ENCODE data around the gene MRPS5.

Gene MRPS5

DNA sequence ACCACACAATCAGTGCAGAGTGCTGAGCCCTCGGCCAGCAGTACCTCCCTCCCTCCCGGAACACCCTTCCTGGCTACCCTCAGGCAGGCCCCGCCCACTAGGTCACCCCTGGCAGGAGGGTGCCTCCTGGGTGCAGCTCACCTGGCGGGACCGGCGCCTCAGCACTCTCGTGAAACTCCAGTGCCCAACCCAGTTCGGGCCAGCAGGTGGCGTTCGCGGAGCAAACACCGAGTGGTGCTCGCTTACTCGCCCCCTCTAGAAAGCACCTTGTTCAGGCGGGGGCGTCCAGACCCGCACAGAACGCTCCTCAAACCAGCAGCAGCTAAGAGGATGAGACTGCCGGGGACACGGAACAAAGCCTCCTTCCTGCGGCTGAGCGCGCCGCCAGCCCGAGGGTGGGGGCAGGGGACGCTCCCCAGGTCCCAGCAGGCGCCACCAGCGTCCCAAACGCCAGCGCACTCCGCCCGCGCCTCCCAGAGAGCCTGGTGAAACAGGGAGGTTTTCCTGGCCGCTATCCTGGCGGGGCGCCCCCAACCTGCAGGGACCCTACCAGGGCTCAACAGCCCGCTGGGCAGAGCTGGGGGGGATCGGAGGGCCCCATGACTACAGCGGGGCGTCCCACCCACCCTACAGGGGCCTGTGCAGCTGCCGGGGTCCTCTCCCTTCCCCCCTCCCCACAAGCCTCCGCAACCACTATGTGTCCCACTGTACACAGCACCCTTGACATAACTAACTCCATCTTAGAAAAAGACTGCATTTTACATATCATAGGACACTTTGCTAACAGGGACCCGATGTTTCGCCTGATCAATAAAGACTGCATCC is 44.7 kb downstream of the MRPS5 start:
- in situ Hi-C loops (cut with MboI; ENCODE audit: low sequenced_read_pairs): no loop called here
- Histone ChIP-seq H3K9me3 (no peaks in the 10 kb centered on the region), H3K4me1 (peaks cover 21% of the 10 kb centered on the region), H3K36me3 (replicated peaks) (no peaks in the 10 kb centered on the region), H3K27me3 (ENCODE audit: low read depth) (no peaks in the 10 kb centered on the region), H3K4me3 (peak overlapping the region; percentile 34)
- peak; percentile 51 to 92 for DNase-seq (ENCODE audit: low spot score in 2 of 2)

DNA sequence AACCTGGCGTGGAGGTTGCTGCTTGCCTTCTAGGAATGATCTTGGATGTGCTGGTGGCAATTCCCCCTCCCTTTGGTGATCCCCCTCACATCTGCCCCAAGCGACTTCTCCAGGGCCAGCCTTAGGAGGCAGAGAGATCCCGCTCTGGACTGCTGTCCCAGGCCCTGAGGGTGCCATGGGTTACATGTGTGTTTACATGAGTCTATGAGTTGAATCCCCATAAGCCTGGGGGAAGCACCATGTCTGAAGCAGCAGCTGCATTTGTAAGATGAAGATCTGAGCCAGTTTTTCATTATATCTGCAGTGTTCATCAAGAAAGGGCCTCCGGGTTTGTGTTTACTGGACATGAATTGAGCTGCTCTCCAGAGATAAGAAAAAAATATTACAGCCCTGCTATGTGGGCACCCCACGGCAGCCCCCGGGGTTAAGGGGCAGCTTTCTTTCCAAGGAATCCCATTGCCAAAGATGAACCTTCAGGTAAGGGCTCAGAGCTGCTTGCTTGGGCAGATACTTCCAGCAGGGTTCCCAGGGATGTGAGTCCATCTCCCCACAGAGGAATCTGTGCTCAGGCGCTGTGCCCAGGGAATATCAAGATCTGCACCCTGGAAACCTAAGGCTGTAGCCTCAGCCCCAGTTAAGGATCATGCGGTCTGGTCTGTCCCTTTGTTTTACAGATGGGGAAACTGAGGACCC is 46.0 kb downstream of the MRPS5 start:
- Histone ChIP-seq H3K27me3 (ENCODE audit: low read depth) (peaks cover 4% of the 10 kb centered on the region; the same call in 1 of the 2 replicates), H3K4me3 (no peak overlapping the region), H3K36me3 (replicated peaks) (no peaks in the 10 kb centered on the region), H3K4me1 (peaks cover 21% of the 10 kb centered on the region), H3K9me3 (no peaks in the 10 kb centered on the region)
- DNase-seq (ENCODE audit: low spot score in 2 of 2): no peak
- in situ Hi-C loops (cut with MboI; ENCODE audit: low sequenced_read_pairs): no loop called here

DNA sequence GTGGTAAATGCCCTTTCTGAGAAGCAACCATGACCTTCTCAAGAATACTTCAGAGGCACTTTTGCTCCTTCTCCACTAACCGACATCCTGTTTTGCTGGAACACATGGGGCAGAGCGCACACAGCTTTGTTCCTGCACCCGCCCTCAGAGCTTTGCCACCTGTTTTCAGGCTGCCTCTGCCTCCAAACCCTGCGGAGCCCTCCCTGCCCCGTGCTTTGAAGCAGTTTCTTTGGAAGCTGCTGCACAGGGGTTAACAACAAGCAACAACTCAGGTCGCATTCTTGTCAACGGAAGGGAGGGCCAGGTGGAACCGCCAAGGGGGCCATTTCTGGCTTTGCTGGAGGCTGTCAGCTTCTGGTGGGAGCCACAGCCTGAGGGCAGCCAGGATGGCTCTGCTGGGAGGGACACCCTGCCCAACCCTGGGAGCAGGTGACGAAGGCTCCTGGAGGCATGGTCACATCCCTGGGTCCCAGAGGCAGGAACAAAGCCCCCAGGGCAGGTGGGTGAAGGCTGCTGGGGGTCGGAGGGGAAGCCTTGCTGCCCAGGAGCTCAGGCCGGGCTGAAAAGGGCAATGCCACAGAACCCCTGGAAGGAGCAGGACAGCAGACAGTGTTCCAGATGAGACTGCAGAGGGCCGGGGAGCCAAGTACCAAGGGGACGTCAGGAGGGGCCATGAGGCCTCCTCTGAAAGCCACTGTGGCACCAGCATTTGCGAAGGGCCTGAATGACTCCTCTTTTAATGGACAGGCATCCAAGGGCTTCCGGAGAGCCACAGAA is 46.8 kb downstream of the MRPS5 start:
- in situ Hi-C loops (cut with MboI; ENCODE audit: low sequenced_read_pairs): no loop called here
- Histone ChIP-seq H3K4me3 (no peak overlapping the region), H3K4me1 (peaks cover 18% of the 10 kb centered on the region), H3K9me3 (no peaks in the 10 kb centered on the region), H3K36me3 (replicated peaks) (no peaks in the 10 kb centered on the region), H3K27me3 (ENCODE audit: low read depth) (peaks cover 4% of the 10 kb centered on the region; the same call in 1 of the 2 replicates)
- no peak for DNase-seq (ENCODE audit: low spot score in 2 of 2)

DNA sequence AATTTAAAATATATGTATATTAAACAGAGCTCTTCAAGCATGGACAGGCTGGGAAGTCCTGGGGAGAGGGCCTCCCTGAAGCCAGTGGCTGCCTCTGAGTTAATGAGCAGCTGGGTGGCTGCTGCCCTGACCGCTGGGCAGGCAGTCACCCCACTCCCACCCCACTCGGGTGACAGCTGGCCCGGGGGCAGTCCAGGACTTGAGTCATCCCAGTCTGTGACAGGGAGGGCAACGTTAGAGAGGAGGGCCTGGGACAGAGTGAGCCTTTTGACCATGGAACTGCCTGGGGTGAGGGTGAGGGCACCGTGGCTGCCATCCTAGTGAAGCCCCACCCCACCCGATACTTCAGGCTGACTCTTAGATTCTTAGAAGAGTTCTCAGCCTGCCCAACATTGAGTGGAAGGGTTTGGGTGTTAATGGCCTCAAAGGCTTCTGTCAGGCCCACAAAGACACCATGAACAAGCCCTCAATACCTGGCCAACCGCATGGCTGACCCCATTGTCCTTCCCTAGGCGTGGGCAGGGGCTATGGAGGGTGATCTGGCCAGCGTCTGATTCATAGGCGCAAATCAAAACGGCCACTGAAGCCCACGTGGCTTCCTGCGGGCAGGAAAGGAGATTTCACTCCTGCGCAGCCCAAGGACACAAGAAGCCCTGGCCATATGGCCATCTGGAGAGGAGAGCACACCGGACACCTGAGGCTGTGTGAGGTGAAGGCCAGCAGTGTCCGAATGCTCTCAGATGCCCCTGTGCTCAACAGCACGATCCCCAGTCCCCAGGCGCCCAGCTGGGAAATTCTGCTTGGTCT is 47.5 kb downstream of the MRPS5 start:
- Histone ChIP-seq H3K36me3 (replicated peaks) (no peaks in the 10 kb centered on the region), H3K27me3 (ENCODE audit: low read depth) (peaks cover 4% of the 10 kb centered on the region; the same call in 1 of the 2 replicates), H3K9me3 (no peaks in the 10 kb centered on the region), H3K4me1 (peaks cover 10% of the 10 kb centered on the region), H3K4me3 (no peak overlapping the region)
- DNase-seq (ENCODE audit: low spot score in 2 of 2): no peak
- in situ Hi-C loops (cut with MboI; ENCODE audit: low sequenced_read_pairs): no loop called here

DNA sequence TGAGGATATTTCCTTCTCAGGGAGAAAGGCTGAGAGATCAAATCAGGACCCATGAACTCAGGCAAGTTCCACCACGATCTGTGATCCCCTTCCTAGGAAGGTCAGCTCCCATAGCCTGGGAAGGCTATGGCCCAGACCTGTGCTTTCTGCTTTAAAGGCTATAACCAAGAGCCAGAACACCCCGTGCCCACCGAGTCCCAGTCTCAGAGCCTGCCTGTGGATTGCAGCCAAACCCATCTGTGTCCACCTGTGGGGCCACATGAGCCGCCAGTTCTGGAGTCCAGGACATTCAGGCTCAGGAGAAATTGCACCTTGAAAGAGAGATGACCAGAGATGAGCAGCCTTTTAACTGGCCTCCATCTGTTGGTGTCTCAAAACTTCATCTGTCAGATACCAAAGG is 49.2 kb downstream of the MRPS5 start:
- no peak for DNase-seq (ENCODE audit: low spot score in 2 of 2)
- Histone ChIP-seq H3K36me3 (replicated peaks) (no peaks in the 10 kb centered on the region), H3K9me3 (no peaks in the 10 kb centered on the region), H3K4me1 (no peaks in the 10 kb centered on the region; the same call in 1 of the 2 replicates), H3K4me3 (no peak overlapping the region), H3K27me3 (ENCODE audit: low read depth) (peaks cover 4% of the 10 kb centered on the region; the same call in 1 of the 2 replicates)
- in situ Hi-C loops (cut with MboI; ENCODE audit: low sequenced_read_pairs): no loop called here

DNA sequence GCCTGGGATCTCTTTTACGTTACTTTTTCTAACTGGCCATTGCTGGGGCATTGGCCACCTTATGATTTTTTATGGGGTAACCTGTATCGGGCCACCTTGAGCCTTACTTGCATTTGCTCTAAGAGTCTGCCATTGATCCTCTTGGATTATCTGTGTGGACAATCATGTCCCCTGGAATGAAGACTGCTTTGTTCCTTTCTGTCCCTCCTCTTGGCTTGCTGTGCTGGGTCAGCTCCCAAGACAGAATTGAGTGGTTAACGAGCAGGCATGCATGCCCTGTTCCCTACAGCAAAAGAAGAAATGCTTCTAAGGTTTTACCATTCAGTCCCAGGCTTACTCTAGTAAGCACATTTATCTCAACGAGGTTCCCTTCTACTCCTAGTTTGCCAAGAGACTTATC is 49.8 kb downstream of the MRPS5 start:
- in situ Hi-C loops (cut with MboI; ENCODE audit: low sequenced_read_pairs): no loop called here
- Histone ChIP-seq H3K9me3 (no peaks in the 10 kb centered on the region), H3K27me3 (ENCODE audit: low read depth) (peaks cover 4% of the 10 kb centered on the region; the same call in 1 of the 2 replicates), H3K4me3 (no peak overlapping the region), H3K36me3 (replicated peaks) (no peaks in the 10 kb centered on the region), H3K4me1 (no peaks in the 10 kb centered on the region; the same call in 1 of the 2 replicates)
- DNase-seq (ENCODE audit: low spot score in 2 of 2): no peak

DNA sequence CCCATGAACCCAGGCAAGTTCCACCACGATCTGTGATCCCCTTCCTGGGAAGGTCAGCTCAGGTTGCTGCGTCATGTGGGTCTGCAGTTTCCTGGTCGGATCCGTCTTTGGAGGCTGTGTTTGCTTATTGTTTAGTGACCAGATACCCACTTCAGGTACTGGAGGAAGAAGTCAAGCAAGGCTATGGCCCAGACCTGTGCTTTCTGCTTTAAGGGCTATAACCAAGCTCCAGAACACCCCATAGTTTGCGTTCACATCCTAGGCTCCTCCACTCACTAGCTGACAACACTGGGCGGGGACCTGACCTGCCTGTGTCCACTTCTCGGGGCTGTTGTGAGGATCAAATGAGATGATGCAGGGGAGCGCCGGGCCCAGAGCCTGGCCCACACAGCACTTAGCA is 52.1 kb downstream of the MRPS5 start:
- no peak for DNase-seq (ENCODE audit: low spot score in 2 of 2)
- peaks cover 4% of the 10 kb centered on the region; the same call in 1 of the 2 replicates for H3K27me3 ChIP-seq (ENCODE audit: low read depth)
- no peaks in the 10 kb centered on the region for H3K36me3 ChIP-seq (replicated peaks)
- in situ Hi-C loops (cut with MboI; ENCODE audit: low sequenced_read_pairs): no loop called here
- no peak overlapping the region for H3K4me3 ChIP-seq
- H3K4me1 ChIP-seq: no peaks in the 10 kb centered on the region
- H3K9me3 ChIP-seq: no peaks in the 10 kb centered on the region

DNA sequence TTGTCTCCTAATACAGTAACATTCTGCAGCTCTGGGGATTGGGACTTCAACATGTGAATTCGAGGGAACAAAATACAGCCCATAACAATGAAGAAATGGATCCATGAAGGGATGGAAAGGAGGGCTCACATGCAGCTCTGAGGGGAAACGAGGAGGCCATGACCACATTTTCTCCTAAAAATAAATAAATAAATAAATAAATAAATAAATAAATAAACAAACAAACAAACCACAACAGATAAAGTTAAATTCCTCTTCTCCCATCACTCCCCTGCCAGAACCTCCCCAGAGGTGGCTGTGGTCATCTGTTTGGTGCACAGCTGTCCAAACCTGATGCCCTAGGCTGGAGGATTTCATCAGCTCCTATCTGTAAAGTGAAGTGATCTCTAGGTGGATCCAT is 53.4 kb downstream of the MRPS5 start:
- no peaks in the 10 kb centered on the region for H3K4me1 ChIP-seq
- no peaks in the 10 kb centered on the region for H3K36me3 ChIP-seq (replicated peaks)
- in situ Hi-C loops (cut with MboI; ENCODE audit: low sequenced_read_pairs): no loop called here
- DNase-seq (ENCODE audit: low spot score in 2 of 2): no peak
- no peaks in the 10 kb centered on the region for H3K9me3 ChIP-seq
- peaks cover 4% of the 10 kb centered on the region; the same call in 1 of the 2 replicates for H3K27me3 ChIP-seq (ENCODE audit: low read depth)
- no peak overlapping the region for H3K4me3 ChIP-seq

DNA sequence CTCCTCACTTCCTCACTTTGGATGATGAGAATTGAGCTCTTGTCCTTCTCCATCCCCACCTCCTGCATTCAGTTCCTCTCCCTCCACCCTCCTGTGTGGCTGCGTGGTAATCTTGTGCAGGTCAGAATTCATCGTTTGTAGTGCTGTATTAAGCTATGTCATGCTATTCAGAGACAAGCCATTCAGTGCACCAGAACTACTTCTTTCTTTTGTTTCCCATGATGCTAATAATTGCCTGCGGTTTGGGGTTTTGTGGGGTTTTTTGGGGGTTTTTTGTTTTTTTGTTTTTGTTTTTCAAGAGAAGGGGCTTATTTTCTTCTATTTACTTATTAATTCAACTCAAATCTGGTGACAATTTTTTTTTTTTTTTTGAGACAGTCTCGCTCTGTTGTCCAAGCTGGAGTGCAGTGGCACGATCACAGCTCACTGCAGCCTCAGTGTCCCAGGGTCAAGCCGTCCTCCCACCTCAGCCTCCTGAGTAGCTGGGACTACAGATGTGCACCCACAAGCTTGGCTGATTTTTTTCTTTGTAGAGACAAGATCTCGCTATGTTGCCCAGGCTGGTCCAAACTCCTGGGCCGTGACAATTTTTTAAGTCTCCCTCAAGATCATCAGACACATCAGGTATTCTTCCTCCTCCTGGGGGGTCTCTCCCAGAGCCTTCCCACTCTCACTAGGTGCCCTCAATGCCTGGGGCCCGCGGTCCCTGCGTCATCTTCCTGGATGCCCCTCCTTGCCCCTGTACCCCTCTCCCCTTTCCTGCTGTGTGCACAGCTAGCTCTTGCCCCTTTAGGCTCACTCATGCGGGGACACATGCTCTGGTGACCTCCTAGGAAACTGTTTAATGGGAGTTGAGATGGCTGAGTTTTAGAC is 58.3 kb downstream of the MRPS5 start:
- Histone ChIP-seq H3K9me3 (no peaks in the 10 kb centered on the region), H3K27me3 (ENCODE audit: low read depth) (no peaks in the 10 kb centered on the region), H3K4me1 (no peaks in the 10 kb centered on the region), H3K36me3 (replicated peaks) (no peaks in the 10 kb centered on the region), H3K4me3 (no peak overlapping the region)
- in situ Hi-C loops (cut with MboI; ENCODE audit: low sequenced_read_pairs): no loop called here
- no peak for DNase-seq (ENCODE audit: low spot score in 2 of 2)

DNA sequence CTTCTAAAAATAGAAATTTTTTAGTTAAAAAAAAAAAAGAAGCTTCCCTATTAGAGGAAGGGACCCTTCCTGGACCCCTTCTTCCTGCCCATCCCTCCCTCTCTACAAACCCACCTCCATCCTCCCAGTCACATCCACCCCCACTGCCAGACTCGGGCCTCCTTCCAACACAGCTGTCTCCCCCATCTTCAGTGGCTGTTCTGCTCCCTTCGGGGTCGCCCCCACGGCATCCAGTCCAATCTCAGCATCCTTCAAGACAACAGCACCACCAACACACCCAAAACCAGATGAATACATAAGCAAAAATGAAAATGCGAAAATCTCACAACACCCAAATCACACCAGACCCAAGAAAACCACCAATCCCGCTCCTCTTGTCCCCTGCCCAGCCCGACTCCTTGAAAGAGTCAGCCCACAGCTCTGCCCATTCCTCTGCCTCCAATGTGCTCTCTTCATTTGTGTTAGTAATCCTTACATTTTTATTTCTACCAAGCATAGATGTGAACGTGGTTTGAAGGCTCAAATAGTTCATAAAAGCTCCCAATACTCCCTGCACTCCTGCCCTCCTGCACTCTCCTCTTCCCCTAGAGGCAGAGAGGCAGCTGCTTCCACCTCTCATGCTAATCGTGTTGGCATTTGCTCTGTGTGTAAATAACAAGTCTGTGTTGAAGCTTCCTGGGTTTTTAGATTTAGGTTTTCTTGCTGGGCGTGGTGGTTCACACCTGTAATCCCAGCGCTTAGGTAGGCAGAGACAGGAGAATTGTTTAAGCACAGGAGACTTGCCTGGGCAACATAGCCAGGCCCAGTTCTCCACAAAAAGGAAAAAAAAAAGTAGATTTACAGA is 59.1 kb downstream of the MRPS5 start:
- H3K9me3 ChIP-seq: no peaks in the 10 kb centered on the region
- H3K36me3 ChIP-seq (replicated peaks): no peaks in the 10 kb centered on the region
- peak in 1 of 2 experiments; percentile 1 for DNase-seq (ENCODE audit: low spot score in 2 of 2)
- no peak overlapping the region for H3K4me3 ChIP-seq
- H3K27me3 ChIP-seq (ENCODE audit: low read depth): no peaks in the 10 kb centered on the region
- no peaks in the 10 kb centered on the region for H3K4me1 ChIP-seq
- in situ Hi-C loops (cut with MboI; ENCODE audit: low sequenced_read_pairs): no loop called here

DNA sequence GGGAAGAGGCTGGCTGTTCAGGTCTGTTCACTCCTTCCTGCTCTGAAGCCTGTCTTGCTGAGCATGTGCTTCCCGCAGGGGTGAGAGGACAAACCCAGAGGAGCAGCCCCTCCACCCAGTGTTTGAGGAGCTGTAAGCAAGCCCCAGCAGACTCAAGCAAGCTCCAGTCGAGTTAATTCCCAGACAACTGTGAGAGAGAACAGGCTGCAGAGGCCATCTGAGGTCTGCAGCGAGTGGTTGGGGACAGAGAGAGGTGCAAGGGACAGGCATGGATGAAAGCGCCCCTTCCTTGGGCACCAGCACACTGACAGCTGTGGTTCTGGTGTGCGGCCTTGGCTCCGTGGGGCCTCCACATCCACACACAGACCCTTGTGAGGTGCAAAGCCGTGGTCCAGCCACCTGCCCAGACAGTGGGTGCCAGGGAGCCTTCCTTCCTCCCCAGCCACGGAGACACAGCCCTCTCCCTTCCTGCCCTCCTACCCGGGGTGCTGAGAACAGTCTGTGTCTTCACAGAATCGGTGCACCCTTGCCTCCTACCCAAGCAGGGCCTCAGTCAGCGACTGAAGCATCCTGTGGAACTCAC is 59.9 kb downstream of the MRPS5 start:
- no peaks in the 10 kb centered on the region for H3K36me3 ChIP-seq (replicated peaks)
- no peaks in the 10 kb centered on the region for H3K27me3 ChIP-seq (ENCODE audit: low read depth)
- H3K4me1 ChIP-seq: no peaks in the 10 kb centered on the region
- DNase-seq (ENCODE audit: low spot score in 2 of 2): peak in 1 of 2 experiments; percentile 4
- in situ Hi-C loops (cut with MboI; ENCODE audit: low sequenced_read_pairs): no loop called here
- H3K9me3 ChIP-seq: no peaks in the 10 kb centered on the region
- H3K4me3 ChIP-seq: no peak overlapping the region
